GM12874 (cell line): ENCODE results near the gene POU2F1.

Experiments
- TF ChIP-seq, protein P1 (sequence below): IDR thresholded peaks from 2 replicates; pipeline ENCODE4 v1.5.1; 2011; ENCODE audit warnings: low read depth, mild to moderate bottlenecking, control low read depth, low read length, moderate library complexity; ENCODE audit not compliant: insufficient read depth

Gene POU2F1

DNA sequence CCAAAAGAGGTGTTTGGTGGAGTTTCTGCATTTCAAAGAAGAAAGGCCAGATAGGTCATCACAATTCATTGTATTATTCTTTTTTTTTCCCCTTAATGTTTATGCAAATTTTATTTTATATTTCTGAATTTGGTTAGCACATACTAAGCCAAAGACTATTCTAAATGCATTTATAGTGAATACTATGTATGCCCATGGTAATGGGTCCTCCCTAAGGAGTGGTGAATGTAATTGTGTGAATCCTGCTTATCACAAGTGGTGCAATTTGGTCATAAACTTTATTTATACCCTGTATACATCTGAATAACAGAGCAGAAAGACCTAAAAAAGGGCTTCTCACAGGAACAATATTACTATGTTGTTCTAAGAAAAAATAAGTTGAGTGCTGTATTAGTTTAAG, 198.6 kb downstream of the POU2F1 start:
- TF ChIP-seq, protein P1, sequence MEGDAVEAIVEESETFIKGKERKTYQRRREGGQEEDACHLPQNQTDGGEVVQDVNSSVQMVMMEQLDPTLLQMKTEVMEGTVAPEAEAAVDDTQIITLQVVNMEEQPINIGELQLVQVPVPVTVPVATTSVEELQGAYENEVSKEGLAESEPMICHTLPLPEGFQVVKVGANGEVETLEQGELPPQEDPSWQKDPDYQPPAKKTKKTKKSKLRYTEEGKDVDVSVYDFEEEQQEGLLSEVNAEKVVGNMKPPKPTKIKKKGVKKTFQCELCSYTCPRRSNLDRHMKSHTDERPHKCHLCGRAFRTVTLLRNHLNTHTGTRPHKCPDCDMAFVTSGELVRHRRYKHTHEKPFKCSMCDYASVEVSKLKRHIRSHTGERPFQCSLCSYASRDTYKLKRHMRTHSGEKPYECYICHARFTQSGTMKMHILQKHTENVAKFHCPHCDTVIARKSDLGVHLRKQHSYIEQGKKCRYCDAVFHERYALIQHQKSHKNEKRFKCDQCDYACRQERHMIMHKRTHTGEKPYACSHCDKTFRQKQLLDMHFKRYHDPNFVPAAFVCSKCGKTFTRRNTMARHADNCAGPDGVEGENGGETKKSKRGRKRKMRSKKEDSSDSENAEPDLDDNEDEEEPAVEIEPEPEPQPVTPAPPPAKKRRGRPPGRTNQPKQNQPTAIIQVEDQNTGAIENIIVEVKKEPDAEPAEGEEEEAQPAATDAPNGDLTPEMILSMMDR = no peak

DNA sequence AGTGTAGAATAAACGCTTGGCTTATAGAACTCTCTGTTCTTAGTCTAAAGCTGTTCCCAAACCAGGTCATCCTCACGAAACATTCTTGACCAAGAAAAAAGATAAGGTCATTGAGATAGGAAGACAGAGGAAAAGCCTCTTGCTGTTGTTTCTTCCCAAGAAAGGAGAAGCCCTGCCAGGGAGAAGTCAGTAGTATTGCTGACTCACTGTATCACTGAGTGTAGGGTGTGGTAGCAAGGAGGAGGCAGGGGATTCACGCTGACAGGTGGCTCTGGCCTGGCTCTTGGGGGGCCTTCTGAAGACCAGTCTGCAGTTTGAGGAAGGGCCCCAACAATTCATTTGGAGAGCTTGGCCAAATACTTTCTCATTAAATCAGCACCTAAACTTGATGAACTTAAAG, 199.8 kb downstream of the POU2F1 start:
- TF ChIP-seq, protein P1 = no peak

DNA sequence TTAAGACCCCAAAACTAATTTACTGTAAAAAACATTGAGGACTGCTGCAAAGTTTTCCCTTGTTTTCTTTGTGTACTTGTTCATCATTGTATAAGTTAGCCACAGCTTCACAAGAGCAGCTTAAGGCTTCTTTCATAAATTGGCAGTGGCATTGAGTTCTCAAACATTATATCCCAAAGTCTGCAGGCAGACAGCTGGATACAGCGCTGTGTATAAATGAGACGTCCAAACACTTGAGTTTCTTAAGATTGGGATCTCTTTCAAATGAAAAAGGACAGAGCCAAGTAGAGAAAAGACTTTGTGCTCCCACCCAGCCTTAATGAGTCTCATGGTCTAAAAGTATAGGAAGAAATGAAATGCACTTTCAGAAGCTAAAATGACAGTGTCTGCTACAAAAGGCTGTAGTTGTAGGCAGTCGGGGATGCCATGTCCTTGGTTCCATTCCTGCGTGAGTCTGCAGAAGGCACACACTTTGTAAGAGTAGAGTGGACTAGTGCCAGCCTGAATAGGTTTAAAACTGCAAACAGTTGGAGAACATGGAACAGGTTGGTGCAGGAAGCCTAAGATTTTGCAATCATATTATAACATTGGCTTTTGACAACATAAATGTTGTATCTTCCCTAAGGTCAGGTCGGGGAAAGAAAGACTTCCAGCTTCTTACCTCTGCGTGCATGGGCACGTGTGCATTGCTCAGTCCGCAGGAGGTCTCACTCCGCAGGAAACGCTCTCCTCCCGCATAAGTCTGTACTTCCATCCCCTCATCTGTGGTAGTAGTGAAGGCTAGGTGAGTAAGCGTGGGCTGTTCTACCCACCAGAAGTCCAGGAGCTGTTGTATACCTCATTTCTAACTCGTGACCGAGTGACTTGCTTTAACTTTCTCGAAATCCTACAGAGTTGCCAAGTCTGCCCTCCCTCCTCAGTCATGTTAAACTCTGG, 203.3 kb downstream of the POU2F1 start:
- TF ChIP-seq, protein P1 = no peak

DNA sequence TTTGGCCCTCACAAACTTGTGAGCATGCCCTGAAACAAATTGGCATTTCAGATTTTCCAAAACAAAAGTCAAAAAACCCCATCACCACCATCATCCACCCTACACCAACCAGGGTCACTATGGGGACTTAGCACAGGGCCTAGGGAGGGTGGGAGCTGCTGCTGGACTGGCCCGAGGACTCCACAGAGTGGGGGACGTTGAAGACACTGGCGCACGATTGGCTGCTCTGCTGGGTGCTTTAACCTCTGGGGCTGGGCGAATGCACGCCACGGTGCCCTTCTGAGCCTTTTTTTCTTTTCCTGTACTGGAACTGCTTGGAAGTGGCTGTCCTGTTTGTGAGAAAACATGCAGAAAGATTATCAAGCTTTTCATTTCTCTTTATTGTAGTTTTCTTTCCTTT, 204.8 kb downstream of the POU2F1 start:
- TF ChIP-seq, protein P1 = no peak

DNA sequence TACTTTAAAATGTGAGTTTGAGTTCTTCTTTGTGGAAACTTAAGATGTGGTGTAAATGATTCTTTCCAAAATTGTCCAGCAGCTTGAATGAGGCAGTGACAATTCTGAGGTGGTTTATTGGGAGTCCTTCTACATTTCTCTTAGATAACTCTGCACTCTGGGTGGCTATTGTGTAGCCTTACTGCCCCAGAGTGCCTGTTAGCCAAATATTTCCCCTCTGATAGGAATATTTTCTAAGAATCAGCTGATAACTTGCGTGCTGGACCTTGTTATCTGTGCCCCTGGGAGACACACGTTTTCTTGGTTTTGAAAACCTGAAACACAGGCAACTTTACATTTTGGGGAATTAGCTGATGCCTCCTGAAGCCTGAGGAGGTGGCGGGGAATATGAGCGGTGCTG, 206.0 kb downstream of the POU2F1 start:
- TF ChIP-seq, protein P1 = no peak

DNA sequence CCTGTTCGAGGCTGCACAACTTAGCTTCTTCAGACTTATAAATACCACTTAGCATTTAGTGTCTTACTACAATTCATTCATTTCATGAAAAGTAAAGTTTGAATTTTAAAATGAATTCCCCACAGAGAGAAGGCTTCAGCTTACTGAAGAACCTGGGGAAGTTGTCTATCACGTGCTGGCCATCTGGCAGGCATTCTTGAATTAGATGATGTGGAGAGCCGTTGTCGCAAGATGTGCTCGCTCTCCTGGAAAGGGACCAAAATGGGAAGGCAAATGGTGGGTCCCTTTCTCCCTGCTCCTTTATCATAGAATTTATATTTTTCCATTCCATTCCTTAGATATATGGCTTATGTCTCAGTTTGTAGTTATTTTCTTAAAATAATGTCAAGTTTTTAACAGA, 207.2 kb downstream of the POU2F1 start:
- TF ChIP-seq, protein P1 = no peak

DNA sequence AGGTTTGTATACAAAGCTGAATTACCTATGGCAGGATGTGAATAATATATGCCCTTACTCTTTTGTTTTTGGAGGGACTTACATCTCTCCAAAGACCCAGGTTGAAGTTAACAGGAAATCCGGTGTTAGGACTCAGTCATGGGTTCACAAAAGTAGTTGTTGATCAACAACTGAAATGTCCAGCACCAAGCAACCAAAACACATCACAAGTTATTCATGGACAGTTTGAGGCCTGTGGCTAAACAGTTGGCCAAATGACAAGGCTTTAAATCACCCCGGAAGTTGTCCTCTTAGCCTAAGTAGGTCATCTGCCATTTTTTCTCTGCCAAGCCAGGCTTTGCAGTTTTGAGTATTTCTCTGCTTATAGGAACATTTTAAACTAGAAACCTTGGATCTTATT, 207.7 kb downstream of the POU2F1 start:
- TF ChIP-seq, protein P1 = no peak
